HG02852 (cell line): ENCODE measurements around the gene CDKN1C.

Experiments used
- ATAC-seq: cut with Tn5 transposase; IDR thresholded peaks from one replicate; pipeline ENCODE4 v1.9.1; 2021; ENCODE audit warnings: mild to moderate bottlenecking, moderate library complexity; ENCODE audit not compliant: unreplicated experiment

CDKN1C gene

DNA sequence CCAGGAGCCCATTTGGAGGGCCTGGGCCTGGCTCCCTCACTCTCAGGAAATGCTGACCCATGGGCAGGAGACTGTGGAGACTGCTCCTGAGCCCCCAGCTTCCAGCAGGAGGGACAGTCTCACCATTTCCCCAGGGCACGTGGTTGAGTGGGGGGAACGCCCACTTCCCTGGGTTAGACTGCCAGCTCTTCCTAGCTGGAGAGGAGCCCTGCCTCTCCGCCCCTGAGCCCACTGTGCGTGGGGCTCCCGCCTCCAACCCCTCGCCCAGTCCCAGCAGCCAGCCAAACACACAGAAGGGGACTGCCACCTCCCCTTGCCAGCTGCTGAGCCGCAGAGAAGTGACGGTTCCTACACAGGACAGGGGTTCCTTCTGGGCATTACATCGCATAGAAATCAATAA, 37.1 kb downstream of the CDKN1C start:
- no peak for ATAC-seq

DNA sequence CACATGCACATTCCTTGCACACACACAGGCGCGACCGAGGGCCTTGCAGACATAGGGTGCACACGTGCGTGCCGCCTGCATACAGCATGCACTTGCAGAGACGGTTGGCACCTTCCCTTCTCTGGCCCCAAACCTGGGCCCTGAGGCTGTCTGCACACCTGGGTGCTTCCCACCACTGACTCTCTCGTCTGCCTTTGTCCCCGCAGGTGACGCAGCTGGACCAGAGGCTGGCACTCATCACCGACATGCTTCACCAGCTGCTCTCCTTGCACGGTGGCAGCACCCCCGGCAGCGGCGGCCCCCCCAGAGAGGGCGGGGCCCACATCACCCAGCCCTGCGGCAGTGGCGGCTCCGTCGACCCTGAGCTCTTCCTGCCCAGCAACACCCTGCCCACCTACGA, 38.0 kb downstream of the CDKN1C start:
- ATAC-seq = no peak

DNA sequence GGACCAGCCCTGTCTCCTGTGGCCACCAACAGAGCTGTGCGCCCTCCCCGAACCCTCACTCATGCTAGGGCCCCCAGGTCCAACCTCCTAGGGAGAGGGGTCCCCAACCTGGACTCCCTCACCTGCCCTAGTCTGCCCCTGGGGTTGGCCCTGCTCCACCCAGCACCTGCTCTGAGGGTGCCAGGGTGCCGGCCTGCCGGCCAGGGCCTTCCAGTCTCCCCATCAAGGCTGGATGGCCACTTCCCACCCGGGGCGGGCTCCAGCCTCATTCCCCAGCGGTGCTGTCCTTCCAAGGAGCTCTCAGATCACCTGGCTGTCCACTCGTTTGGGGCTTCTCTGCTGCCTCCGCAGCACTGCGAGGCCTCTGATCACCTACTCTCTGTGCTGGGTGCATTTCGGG, 39.1 kb downstream of the CDKN1C start:
- no peak for ATAC-seq

DNA sequence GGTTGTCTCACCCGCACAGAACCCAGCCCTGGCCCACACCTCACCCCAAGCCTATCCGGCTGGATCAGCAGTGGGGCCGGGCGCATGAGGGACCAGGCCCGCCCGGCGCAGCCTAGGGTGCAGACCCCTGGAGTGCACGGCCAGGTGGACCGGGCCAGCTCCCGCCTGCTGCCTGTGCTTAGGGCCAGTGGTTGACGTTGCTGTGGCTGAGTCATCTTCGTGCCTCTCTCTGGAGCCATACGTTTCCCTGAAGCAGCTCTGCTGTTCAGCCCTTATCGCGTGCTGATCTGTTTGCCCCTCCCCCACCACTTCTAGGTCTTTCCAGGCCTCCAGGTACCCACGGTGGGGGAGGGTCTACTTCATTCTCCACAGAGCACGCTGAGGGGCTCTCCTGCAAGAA, 39.5 kb downstream of the CDKN1C start:
- no peak for ATAC-seq

DNA sequence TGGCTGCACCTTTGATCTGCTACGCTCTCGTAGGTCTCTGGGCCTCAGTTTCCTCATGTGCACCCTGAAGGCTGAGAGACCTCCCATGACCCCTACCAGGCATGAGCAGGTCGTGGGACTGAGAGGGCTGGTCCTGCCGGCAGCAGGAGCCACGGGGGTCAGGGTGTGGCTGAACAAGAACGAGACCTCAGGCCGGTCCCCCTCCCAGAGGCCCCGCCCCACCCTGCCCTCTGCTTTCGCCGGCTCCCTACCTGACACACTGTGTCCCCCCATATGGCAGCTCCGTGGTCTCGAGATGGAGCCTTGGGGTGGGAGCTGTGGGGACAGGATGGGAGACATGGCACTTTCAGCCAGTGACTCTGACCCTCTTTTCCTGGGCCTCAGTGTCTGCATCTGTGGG, 40.6 kb downstream of the CDKN1C start:
- no peak for ATAC-seq

DNA sequence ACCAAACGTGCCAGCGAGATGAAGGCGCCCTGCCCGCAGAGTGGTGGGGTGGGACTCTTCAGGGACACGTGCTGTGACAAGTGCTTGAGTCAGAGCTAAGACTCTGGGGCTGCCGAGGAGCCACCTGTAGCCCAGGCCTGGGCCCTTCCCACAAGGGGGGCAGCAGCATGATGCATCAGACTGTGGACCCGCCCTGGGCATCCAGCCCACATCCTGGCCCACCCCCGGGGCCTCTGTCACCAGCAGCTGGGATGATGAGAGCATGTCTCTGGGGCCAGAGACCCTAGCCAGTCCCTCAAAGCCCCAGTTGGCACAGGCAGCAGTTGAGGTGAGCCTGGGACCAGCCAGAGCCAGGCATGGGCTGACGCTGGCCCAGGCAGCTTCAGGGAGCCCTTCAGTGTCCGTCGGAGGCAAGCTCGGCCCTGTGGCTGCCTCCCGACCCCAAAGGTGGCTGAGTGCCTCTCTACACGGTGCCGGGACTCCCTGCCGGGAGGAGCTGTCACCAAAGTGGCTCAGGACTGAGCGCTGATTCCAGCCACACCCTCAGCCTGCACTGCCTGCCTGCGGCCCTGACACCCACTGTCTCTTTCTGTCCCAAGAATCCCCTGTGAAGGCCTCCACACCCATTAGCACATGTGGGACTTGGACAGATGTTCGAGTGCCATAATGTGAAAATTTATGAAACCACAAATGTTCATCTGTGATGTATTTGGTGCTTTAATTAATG, 41.3 kb downstream of the CDKN1C start:
- no peak for ATAC-seq

DNA sequence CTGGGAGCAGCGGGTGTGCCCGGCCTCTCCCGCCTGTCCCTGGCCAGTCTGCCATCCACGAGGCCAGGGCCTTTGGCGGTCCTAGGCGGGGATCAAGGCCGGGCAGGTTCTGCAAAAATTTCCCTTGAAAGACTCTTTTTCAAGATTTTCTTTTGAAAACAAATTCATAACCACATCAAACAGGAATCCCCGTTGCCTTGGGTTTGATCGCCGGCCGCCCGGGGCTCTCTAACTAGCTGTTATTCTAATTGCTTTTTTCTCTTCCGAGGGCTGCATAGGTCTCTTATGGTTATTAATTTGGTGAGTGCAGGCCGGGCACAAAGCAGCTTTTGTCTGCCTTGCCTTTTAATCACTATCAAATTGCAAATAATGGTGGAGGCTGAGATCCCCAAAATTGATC, 42.0 kb downstream of the CDKN1C start:
- ATAC-seq = no peak

DNA sequence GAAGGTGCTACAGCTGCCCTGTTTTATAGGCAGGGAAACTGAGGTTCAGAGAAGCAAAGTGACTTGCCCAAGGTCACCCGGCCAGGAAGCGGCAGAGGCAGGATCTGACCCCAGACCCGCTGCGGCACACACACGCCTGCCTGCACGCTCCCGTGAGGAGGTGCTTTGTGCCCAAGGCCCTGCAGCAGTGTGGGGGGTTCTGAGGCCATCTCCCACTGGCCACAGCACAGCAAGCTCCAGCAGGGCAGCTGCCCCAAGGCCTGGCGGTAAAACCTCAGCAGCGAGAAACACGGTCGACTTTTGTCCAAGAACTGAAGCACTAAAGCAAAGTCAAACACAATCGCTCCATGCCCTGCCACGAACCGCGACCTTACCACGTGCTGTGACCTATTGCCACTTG, 42.7 kb downstream of the CDKN1C start:
- no peak for ATAC-seq

DNA sequence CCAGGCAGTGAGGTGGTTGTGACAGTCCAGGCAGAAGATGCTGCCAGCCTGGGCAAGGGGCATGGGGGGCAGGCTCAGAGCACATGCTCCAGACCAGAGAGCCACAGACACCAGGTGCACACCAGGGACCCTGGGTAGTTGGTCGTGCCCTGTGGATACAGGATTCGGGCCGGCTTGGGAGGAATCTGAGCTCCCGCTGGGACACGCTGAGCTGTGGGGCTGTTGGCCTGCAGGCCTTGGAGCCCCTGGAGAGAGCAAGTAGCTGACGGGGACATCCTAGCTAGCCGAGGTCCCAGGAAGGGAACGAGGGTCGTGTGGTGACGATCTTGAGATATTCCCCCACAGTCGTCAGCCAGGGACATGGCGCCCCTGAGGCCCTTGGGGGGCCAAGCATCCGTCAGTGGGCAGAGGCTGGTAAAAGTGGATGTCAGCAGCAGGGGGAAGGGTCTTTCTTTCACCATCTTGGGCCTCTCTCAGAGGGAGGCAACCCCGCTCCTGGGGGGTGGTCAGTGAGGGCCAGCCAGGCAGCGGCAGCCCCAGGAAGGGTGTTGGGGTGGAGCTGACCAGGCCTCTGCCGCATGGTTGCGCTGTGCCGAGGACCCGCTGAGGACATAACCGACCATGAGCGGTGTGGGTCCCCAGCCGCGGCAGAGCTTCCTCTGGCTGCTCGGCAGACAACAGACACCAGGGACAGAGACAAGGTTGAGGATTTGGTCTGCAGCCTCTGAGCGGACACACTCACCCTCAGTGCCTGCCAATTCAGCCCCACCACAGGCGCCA, 44.0 kb downstream of the CDKN1C start:
- no peak for ATAC-seq

DNA sequence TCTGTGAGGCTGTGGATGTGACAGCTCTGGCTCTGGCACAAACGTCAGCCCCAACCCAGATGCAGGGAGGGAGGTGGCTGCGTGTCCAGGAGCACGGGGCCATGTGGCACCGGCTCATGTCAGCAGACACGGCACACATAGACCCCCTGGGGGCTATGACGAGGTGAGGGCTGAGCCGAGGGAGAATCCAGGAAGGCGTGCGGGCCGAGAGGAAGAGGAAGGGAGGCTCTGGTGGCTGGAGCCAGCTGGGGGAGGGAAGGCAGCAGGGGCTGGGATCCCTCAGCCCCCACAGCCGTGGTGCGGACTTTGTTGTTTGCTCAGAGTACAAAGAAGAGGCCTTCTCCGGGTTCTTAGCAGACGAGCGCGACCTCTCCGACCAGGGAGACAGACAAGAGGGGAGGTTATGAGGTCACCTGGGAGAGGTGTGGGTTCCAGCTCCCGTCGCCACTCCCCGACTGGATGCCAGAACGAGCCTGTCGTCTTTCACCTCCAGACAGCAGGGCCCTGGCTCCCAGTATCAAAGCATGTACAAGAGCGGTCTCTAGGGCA, 46.1 kb downstream of the CDKN1C start:
- ATAC-seq = no peak

DNA sequence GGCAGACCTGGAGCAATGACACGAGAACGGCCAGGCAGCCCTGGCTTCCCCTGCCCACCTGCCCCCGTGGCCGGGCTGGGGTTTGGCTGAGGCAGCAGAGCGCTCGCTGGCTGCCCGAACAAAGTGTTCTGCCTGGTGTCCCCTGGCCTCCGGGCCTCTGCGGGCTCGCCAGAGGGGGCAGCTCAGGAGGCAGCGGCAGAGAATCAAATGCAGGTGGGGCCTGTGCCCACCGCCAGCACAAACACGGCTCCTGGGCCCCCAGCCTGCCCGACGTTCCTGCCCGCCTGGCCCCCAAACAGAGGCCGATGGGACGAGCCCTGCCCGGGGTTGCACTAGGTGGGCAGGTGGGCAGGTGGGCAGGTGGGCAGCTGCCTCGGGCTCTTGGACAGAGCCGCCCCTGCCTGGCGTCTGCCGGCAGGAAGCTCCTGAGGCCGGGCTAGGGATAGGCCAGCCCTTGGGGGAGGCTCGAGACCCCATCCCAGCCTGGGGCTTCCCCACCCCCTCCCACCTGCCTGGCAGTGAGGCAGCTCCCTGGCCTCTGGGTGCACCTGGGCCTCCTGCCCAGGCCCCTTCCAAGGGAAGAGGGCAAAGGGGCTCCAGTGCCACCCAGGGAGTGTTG, 46.8 kb downstream of the CDKN1C start:
- ATAC-seq = no peak

DNA sequence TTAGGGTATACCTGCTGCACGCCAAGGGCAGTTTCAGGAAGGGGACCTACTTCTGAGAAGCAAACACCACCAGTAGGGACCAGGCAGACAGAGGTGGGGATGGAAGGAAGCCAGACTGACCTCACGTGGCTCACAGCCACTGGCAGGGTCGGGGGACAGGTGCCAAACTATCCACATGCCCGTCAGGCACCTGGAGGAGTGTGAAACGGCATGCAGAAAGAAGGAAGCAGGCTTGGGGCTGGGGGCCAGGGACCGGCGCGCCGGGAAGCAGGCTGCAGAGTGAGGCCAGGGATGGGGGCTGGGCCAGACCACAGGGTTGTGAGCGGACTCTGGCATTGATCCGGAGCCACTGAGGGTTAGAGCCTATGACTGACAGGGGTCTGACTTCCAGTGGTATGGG, 47.5 kb downstream of the CDKN1C start:
- ATAC-seq = no peak

DNA sequence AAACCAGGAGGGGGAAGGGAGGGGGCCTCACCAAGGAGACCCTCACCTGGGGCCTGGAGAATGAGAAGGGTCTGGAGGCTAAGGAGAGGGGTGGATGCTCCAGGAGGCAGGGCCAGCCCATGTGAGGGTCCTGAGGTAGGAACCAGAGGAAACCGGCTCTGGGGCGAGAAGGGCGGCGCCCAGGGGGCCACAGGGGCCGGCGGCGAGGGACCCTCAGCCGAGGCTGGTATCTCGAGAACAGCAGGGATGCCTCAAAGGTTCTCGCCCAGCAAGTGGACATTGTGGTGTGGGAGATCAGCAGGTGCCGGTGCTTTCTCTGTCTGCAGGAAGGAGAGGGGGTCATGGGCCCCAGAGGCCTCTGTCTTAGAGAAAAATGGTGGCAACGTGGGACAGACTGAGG, 47.9 kb downstream of the CDKN1C start:
- no peak for ATAC-seq

DNA sequence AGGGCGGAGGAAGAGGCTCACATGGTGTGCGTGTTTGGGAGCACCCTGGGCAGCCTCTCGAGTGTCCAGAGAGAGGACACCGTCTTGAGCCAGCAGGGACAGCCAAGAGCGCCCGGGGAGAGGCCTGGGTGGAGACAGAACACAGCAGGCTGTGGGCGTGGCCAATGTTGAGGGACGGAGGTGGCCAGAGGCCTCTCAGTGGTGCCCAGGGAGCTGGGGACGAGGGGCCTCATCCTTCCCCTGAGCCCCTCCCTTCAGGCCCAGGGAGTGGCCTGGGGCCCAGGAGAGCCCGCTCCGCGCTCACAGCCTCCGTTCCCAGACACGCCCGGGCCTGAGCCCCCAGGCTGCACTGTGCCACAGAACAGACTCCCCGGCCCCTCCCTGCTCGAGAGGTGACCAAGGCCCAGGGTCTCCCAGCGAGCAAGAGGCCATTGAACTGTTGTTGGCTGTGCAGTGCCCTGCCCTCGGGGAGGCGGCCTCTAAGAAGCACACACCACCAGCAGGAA, 48.4 kb downstream of the CDKN1C start:
- ATAC-seq = no peak

DNA sequence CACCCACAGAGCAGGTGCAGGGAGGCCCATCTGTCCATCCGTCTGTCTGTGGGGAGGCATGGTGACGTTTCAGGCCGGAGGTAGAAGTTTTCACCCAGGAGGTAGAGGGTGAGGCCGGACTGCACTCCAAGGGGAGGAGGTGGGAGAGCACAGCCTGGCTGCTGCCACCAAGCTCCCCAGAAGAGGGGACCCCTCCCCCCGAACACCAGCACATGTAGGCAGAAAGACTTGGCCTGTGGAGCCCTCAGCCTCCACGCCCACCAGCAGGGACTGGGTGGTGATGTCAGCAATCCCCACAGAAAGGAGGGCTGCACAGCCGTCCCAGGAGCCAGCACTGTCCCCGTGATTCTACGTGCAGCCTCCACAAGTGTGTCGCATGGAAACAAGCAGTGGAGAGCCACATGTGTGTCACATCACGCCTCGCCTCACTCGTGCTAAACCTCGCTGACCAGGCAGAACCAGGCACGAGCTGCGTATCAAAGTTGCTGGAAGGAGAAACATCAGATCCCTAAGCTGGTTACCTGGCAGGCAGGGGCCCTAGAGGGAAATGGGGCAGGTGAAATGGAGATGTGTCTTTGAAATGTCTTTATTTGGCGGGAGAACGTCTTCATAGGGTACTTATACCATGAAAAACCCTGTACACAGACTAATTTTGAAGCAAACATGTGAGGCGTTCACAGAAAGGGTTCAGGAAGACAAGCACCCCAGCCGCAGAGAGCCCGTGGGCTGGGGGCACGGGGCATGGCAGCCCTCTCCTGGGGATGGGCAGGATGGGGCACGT, 49.1 kb downstream of the CDKN1C start:
- ATAC-seq = no peak

DNA sequence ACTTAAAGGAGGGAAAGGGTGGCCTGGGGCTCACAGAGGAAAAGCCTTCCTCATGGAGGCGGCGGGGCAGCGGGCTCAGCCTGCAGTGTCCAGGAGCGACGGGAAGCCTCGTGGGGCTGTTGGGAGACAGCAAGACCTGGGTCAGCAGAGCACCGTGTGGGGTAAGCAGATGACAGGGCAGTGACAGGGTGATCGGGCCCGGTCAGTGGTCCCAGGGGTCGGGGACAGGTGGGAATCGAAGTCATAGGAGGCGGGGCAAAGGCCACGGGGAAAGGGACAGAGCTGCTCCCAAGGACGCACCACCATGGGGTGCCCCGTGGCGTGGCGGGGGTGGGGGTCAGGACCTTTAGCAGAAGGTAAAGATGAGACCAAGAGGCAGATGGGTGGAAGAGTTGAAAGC, 49.8 kb downstream of the CDKN1C start:
- no peak for ATAC-seq

DNA sequence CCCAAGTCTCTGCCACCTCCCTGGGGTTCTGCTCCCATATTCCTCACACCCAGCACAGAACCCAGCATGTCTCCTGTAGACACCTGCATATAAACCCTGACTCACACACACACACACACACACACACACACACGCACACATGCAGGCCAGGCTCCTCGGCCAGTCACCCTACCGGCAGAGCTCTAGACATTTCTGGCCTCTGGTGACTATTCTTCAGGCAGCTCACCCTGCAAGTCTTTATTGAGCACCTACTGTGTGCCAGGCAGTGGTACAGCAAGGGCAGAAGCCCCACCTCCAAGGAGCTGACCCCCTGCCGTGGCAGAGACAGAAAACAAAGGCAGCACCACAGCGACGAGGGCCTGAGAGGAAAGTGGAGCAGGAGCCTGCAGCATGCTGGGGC, 50.3 kb downstream of the CDKN1C start:
- no peak for ATAC-seq

DNA sequence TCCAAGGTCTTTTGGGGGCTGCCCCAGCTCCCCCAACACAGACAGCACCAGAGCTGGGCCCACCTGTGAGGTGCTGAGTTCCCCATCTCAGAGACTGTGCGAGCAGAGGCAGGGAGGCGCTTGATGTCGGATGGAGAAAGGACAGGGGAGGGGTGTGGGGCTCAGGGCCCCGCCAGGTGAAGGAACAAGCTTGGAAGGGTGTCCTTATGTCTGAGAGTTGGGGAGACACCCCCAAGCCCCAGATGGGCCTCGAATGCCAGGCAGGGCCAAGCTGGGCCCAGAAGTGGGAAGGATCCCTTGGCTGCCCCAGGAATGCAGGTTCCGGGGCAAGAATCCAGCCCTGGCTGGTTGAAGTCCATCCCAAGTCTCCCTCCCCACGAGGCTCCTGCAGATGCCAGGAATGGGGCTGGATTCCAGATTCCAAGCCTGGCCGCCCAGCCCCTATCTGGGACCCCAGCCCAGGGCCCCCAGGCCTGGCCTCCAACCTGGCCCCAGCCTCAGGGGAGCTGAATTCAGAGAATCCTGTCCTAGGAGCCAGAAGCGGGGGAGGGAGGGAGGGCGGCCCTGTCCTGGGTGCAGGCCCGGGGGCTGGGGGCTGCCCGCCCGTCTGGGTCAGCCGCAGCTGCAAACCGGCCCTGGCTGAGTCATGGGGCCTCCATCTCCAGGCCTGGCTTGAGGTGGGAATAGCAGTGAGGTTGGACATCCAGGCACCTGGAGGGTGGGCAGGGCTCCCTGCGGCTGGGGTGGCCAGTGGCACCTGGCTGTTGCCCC, 50.9 kb downstream of the CDKN1C start:
- no peak for ATAC-seq

DNA sequence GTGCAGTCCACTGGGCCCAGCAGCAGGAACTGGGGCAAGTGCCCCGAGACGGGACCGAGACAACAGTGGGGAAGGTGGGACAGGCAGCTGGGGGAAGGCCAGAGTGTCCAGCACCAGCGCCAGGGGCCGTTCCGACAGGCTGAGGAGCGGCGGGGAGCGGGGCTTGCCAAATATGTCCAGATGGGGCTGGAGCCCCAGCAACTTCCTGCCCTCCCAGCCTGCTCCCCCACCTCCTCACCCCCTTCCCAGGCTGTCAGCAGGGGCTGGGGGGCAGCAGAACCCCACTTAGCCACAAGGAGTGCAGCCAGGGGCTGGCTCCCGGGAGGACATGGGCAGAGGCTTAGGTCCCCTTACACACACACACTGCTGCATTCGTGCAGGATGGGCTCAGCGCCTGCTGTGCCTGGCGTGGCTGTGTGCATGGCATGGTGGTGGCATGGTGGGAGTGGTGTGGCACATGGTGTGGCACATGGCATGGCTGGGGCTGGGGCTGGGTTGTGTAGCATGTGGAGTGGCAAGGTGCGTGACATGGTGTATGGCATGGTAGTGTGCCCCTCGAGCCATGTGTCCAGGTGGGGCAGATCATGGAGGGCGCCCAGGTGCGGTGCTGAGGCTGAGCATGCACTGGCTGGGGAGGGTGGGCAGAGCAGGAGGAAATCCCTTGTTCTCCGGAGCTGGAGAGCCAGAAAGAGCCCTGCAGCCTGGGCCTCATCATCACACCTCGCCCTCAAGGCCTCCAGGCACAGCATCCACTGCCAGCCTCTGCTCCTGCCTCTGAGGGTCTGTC, 51.7 kb downstream of the CDKN1C start:
- ATAC-seq = no peak
